SK-N-MC (cell line): ENCODE measurements around the gene LCT.

Source experiments
- DNase-seq: peaks from one replicate; pipeline ENCODE4 v3.0.0-alpha.2; 2011; ENCODE audit warnings: low read depth, low spot score
- H3K27ac ChIP-seq: fragments of 200-600 bp; sonication (generic); 2 replicates; pipeline ENCODE4 v1.5.1; 2016; ENCODE audit warnings: mixed run types
- H3K36me3 ChIP-seq: fragments of 200-600 bp; sonication (generic); 2 replicates; pipeline ENCODE4 v1.6.1; 2017; ENCODE audit warnings: antibody characterized with exemption, low read length, mixed read lengths; ENCODE audit not compliant: insufficient read depth
- H3K4me3 ChIP-seq: fragments of 200-600 bp; sonication (generic); 2 replicates; pipeline ENCODE4 v1.5.1; 2016
- H3K9ac ChIP-seq: fragments of 200-600 bp; sonication (generic); 2 replicates; pipeline ENCODE4 v1.8.0; 2017; ENCODE audit warnings: mixed run types, mixed read lengths; ENCODE audit not compliant: insufficient read length
- H3K9me3 ChIP-seq: fragments of 200-600 bp; sonication (generic); 2 replicates; pipeline ENCODE4 v1.6.1; 2017; ENCODE audit warnings: low read depth, mild to moderate bottlenecking, antibody characterized with exemption, low read length, moderate library complexity, mixed read lengths
- EZH2 ChIP-seq: fragments of 200-600 bp; sonication (generic); IDR thresholded peaks from one replicate; pipeline ENCODE4 v1.6.1; 2017; ENCODE audit warnings: antibody characterized with exemption
- FOXP2 ChIP-seq: optimal IDR thresholded peaks from 2 replicates; pipeline ENCODE3; 2011; ENCODE audit warnings: mild to moderate bottlenecking, moderate library complexity; ENCODE audit not compliant: insufficient read depth; ENCODE audit errors: extremely low read length, control extremely low read depth
- POLR2AphosphoS5 ChIP-seq: IDR thresholded peaks from 2 replicates; pipeline ENCODE4 v1.6.1; 2012; ENCODE audit warnings: mild to moderate bottlenecking, low read depth, low read length, borderline replicate concordance

LCT gene

GRCh38 chr2:135863233-135863632 lies 26.2 kb upstream of the LCT start:
- TF ChIP-seq EZH2 (no peak), FOXP2 (no peak), POLR2AphosphoS5 (no peak)
- no peak for DNase-seq
- Histone ChIP-seq H3K4me3 (no peak overlapping the region), H3K9me3 (no peaks in the 10 kb centered on the region), H3K9ac (no peak overlapping the region), H3K27ac (no peak overlapping the region), H3K36me3 (peaks cover 90% of the 10 kb centered on the region)

DNA sequence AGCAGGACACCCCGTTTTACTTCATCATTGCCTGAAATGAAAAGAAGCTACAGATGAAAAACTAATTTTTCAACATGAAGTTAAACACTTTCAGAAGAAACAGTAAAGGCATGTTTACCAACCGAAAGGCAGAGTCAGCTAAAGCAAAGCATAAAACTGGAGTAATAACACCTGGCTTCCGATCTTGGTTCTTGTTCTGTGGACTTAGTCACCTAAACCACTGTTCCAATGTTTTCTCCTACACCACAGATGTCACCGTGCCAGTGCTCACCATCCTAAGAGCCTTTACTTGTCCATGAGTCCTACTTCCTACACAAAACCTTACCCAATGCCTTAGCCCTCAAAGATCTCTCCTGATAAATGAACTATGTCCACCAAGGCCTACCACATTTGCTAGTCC lies 25.7 kb upstream of the LCT start:
- DNase-seq, result no peak

DNA sequence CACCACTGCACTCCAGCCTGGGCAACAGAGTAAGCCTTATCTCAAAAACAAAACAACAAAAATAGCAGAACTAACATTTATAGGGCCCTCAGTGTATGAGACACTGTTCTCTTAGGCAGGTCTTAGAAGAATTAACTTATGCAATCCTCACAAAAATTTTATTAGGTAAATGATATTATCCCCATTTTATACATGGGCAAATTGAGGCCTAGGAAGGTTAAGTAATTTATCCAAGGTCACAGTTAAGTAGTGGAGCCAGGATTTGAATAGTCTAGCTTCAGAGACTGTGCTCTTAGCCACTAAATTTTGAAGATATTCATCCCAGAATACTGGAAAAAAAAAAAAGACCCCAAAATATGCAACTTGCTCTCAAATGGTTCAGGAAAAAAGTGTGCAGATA lies 16.4 kb upstream of the LCT start:
- Histone ChIP-seq H3K9me3 (no peaks in the 10 kb centered on the region), H3K9ac (no peak overlapping the region), H3K36me3 (peaks cover 92% of the 10 kb centered on the region), H3K4me3 (no peak overlapping the region), H3K27ac (no peak overlapping the region)
- TF ChIP-seq FOXP2 (no peak), POLR2AphosphoS5 (no peak), EZH2 (no peak)
- DNase-seq, result no peak

More for the DNA sequence above, 25.7 kb upstream of the LCT start:
- no peak overlapping the region for H3K9ac ChIP-seq
- H3K36me3 ChIP-seq, result peaks cover 90% of the 10 kb centered on the region
- H3K9me3 ChIP-seq, result no peaks in the 10 kb centered on the region
- no peak for TF ChIP-seq FOXP2
- no peak for TF ChIP-seq EZH2
- TF ChIP-seq POLR2AphosphoS5, result no peak
- H3K4me3 ChIP-seq, result no peak overlapping the region
- H3K27ac ChIP-seq, result no peak overlapping the region

DNA sequence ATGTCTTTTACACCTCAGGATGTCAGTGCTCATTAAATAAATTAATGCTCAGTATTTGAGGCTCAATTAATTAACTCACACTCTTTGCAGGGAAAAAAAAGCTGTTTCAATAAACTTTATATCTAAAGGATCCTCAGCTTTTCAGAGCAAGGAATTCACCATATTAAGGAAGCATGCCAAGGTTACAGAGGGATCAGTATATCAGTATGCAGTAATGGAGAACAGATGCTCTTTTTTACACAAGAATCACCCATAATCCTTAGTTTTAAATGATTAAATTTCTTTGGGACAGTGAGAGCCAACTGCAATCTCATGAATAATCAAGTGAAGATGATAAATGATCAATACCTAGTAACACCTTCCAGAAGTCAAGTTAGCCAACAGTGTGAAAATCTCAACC lies 14.9 kb upstream of the LCT start:
- Histone ChIP-seq H3K36me3 (peaks cover 91% of the 10 kb centered on the region), H3K9me3 (no peaks in the 10 kb centered on the region), H3K9ac (no peak overlapping the region), H3K4me3 (no peak overlapping the region), H3K27ac (no peak overlapping the region)
- no peak for DNase-seq
- TF ChIP-seq FOXP2 (no peak), POLR2AphosphoS5 (no peak), EZH2 (no peak)

DNA sequence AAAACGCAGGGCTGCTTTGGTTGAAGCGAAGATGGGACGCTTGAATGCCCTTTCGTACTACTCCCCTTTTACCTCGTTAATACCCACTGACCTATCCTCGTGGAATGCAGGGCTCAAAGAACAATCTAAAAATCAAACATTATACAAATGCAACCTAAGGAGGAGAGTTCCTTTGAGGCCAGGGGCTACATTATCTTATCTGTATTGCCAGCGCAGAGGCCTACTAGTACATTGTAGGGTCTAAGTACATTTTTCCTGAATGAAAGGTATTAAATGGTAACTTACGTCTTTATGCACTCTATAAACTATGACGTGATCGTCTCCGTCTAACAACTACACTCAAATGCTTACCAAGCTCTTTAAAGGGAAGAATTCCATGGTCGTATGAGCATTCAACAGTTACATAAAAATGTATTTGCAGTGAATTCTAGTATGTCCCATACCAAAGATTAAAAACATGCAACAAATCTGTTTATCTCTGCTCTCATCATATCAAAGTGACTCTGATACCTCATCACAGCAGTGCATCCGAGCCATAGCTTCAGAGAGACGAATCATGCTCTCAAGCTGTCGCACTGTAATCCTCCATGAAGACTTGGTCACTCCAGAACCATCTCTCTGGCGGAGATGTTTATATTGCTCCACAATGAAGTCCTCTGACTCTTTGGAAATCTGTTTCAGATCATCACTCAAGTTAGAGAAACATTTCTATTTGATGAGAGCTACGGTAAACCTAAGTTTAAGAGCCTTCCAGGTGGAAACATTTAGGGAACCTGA lies 14.1 kb upstream of the LCT start:
- peaks cover 89% of the 10 kb centered on the region for H3K36me3 ChIP-seq
- no peak overlapping the region for H3K9ac ChIP-seq
- H3K9me3 ChIP-seq, result no peaks in the 10 kb centered on the region
- DNase-seq, result no peak
- H3K27ac ChIP-seq, result no peak overlapping the region
- no peak for TF ChIP-seq EZH2
- no peak for TF ChIP-seq FOXP2
- no peak for TF ChIP-seq POLR2AphosphoS5
- H3K4me3 ChIP-seq, result no peak overlapping the region

DNA sequence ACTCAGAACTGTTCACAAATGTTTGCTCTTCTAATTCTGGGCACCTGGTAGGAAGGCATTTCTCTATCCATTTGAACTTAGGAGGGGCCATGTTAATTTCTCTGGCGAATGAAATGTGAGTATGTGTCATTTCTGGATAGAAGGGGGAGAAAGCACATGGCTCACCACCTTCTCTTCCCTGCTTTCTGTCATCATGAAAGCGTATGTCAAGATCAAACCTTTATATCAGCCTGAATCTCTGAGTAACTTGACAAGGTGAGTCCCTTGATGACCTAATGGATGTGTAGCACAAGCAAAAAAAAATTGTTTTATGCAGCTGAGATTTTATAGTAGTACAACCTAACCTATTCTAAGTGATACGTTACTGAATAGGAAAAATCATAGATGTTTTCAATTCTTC lies 12.1 kb upstream of the LCT start:
- no peak overlapping the region for H3K9ac ChIP-seq
- no peak for TF ChIP-seq EZH2
- TF ChIP-seq POLR2AphosphoS5, result no peak
- TF ChIP-seq FOXP2, result no peak
- H3K4me3 ChIP-seq, result no peak overlapping the region
- peaks cover 93% of the 10 kb centered on the region for H3K36me3 ChIP-seq
- H3K27ac ChIP-seq, result no peak overlapping the region
- DNase-seq, result no peak
- H3K9me3 ChIP-seq, result no peaks in the 10 kb centered on the region

GRCh38 chr2:135845997-135846396 lies 9.0 kb upstream of the LCT start:
- peaks cover 92% of the 10 kb centered on the region for H3K36me3 ChIP-seq
- no peak overlapping the region for H3K4me3 ChIP-seq
- H3K9ac ChIP-seq, result no peak overlapping the region
- no peak overlapping the region for H3K27ac ChIP-seq
- DNase-seq, result no peak
- H3K9me3 ChIP-seq, result no peaks in the 10 kb centered on the region
- TF ChIP-seq EZH2 (no peak), FOXP2 (no peak), POLR2AphosphoS5 (no peak)

- Histone ChIP-seq H3K36me3 (peaks cover 92% of the 10 kb centered on the region), H3K9me3 (no peaks in the 10 kb centered on the region), H3K9ac (no peak overlapping the region), H3K27ac (0 out of 2 replicates have a peak overlapping the region, but pooled peaks have one; percentile 21), H3K4me3 (no peak overlapping the region)
- TF ChIP-seq POLR2AphosphoS5 (no peak), EZH2 (no peak), FOXP2 (no peak)
- DNase-seq, result no peak
These were observed 8.3 kb upstream of the LCT start for GRCh38 chr2:135845257-135845656.

GRCh38 chr2:135844301-135844895 lies 7.4 kb upstream of the LCT start:
- TF ChIP-seq POLR2AphosphoS5 (no peak), EZH2 (no peak), FOXP2 (no peak)
- no peak overlapping the region for H3K27ac ChIP-seq
- peaks cover 89% of the 10 kb centered on the region for H3K36me3 ChIP-seq

More at GRCh38 chr2:135844301-135844895, 7.4 kb upstream of the LCT start:
- no peak overlapping the region for H3K4me3 ChIP-seq
- no peaks in the 10 kb centered on the region for H3K9me3 ChIP-seq
- no peak for DNase-seq
- H3K9ac ChIP-seq, result no peak overlapping the region
